HepG2 (cell line): ENCODE results near the gene SIK2. TPM values are rescaled to one million over a fixed set of nuclear protein-coding genes. Genes with fewer than 3 reads are reported as not detected.

Experiments used
- ARID3A ChIP-seq: IDR thresholded peaks from 2 replicates; pipeline ENCODE4 v1.6.1; 2012; ENCODE audit warnings: low read depth, low read length, improper control_type of control experiment
- ARNTL ChIP-seq: sonication (generic); formaldehyde crosslinking; IDR thresholded peaks from 2 replicates; pipeline ENCODE4 v1.4.0; 2020; ENCODE audit warnings: mild to moderate bottlenecking, missing genetic modification reagents
- BCL6 ChIP-seq: IDR thresholded peaks from 2 replicates; pipeline ENCODE4 v1.6.1; 2016; ENCODE audit warnings: missing genetic modification reagents, missing compliant biosample characterization
- KDM5A ChIP-seq: fragments of 200-600 bp; sonication (generic); IDR thresholded peaks from 2 replicates; pipeline ENCODE4 v1.7.0; 2018; ENCODE audit warnings: antibody characterized with exemption, mild to moderate bottlenecking, low read length, borderline replicate concordance
- MED1 ChIP-seq: sonication (generic); formaldehyde crosslinking; IDR thresholded peaks from 2 replicates; pipeline ENCODE4 v1.4.0; 2020; ENCODE audit warnings: missing genetic modification reagents
- MTA1 ChIP-seq: sonication (generic); formaldehyde crosslinking; IDR thresholded peaks from 2 replicates; pipeline ENCODE4 v1.4.0; 2020; ENCODE audit warnings: missing genetic modification reagents, mild to moderate bottlenecking, borderline replicate concordance
- SAFB2 ChIP-seq: sonication (generic); formaldehyde crosslinking; IDR thresholded peaks from 2 replicates; pipeline ENCODE4 v1.5.1; 2020; ENCODE audit warnings: missing genetic modification reagents, low read depth, mild to moderate bottlenecking, borderline replicate concordance
- SIN3B ChIP-seq: fragments of 150-350 bp; IDR thresholded peaks from 2 replicates; pipeline ENCODE4 v1.6.1; 2014; ENCODE audit warnings: low read length
- SMAD1 ChIP-seq: sonication (generic); formaldehyde crosslinking; IDR thresholded peaks from 2 replicates; pipeline ENCODE4 v1.4.0; 2020; ENCODE audit warnings: missing genetic modification reagents, low read depth, mild to moderate bottlenecking, borderline replicate concordance
- SOX13 ChIP-seq, 3 experiments: fragments of 450-650 bp in 1 of 3; sonication (generic) in 1 of 3; formaldehyde crosslinking in 1 of 3; IDR thresholded peaks in 2 of 3; conservative IDR thresholded peaks in 1 of 3; 2 replicates each; pipeline versions ENCODE4 v1.5.0 to v1.6.1; 2016 to 2020; ENCODE audit warnings: antibody characterized with exemption in 1 of 3, mild to moderate bottlenecking in 1 of 3, missing compliant biosample characterization in 1 of 3, missing genetic modification reagents in 1 of 3, moderate library complexity in 1 of 3
- TRIM22 ChIP-seq: fragments of 450-650 bp; IDR thresholded peaks from 2 replicates; pipeline ENCODE4 v1.6.1; 2017
- ZNF558 ChIP-seq: sonication (generic); formaldehyde crosslinking; IDR thresholded peaks from 2 replicates; pipeline ENCODE4 v1.9.0; 2022; ENCODE audit warnings: mild to moderate bottlenecking, missing genetic modification reagents, borderline replicate concordance
- ZNF607 ChIP-seq: sonication (generic); formaldehyde crosslinking; IDR thresholded peaks from 2 replicates; pipeline ENCODE4 v1.5.1; 2020; ENCODE audit warnings: missing genetic modification reagents, mild to moderate bottlenecking, borderline replicate concordance
- ZNF660 ChIP-seq: sonication (generic); formaldehyde crosslinking; IDR thresholded peaks from 2 replicates; pipeline ENCODE4 v1.5.1; 2020; ENCODE audit warnings: mild to moderate bottlenecking, low read depth, missing genetic modification reagents, borderline replicate concordance
- ZNF776 ChIP-seq: sonication (generic); formaldehyde crosslinking; IDR thresholded peaks from 2 replicates; pipeline ENCODE4 v1.4.0; 2020; ENCODE audit warnings: mild to moderate bottlenecking, missing genetic modification reagents
- ZNF784 ChIP-seq: sonication (generic); formaldehyde crosslinking; IDR thresholded peaks from 2 replicates; pipeline ENCODE4 v1.5.1; 2020; ENCODE audit warnings: missing genetic modification reagents, mild to moderate bottlenecking, borderline replicate concordance
- polyA plus RNA-seq, 8 experiments: library from polyadenylated mRNA; depleted of rRNA in 3 of 8; stranded (reverse) in 7 of 8; unstranded in 1 of 8; fragments of >200 nt; fragmentation: Illumina TruSeq in 4 of 8; extraction: Trizol in 4 of 8; gene quantifications; 2 replicates each; pipeline versions ENCODE4 v1.2.1 to v1.2.3, GENCODE V29; 2011 to 2016; ENCODE audit warnings: low read depth in 4 of 8, missing spikeins in 1 of 8, mixed read lengths in 1 of 8; ENCODE audit not compliant: insufficient read depth in 1 of 8
- total RNA-seq, 5 experiments: library from RNA; depleted of rRNA; stranded (reverse); fragments of >200 nt; fragmentation: Illumina TruSeq; extraction: Trizol; gene quantifications; 2 replicates each; pipeline ENCODE4 v1.2.3, GENCODE V29; 2016; ENCODE audit warnings: low read depth in 1 of 5
- TF ChIP-seq, protein P1 (sequence below): sonication (generic); formaldehyde crosslinking; IDR thresholded peaks from 2 replicates; pipeline ENCODE4; 2020; ENCODE audit warnings: missing genetic modification reagents, mild to moderate bottlenecking, borderline replicate concordance
- TF ChIP-seq, protein P2 (sequence below): sonication (generic); formaldehyde crosslinking; IDR thresholded peaks from 2 replicates; pipeline ENCODE4 v1.8.1; 2022; ENCODE audit warnings: mild to moderate bottlenecking, missing genetic modification reagents
- TF ChIP-seq, protein P3 (sequence below): sonication (generic); formaldehyde crosslinking; IDR thresholded peaks from 2 replicates; pipeline ENCODE4 v1.4.0; 2020; ENCODE audit warnings: missing genetic modification reagents

SIK2 gene
- total and polyA plus RNA-seq, 2 of the 13 experiments (the other 11 are each of a cell fraction or from before 2014, with no cell fraction given) = 8.1 to 15.4 TPM

DNA sequence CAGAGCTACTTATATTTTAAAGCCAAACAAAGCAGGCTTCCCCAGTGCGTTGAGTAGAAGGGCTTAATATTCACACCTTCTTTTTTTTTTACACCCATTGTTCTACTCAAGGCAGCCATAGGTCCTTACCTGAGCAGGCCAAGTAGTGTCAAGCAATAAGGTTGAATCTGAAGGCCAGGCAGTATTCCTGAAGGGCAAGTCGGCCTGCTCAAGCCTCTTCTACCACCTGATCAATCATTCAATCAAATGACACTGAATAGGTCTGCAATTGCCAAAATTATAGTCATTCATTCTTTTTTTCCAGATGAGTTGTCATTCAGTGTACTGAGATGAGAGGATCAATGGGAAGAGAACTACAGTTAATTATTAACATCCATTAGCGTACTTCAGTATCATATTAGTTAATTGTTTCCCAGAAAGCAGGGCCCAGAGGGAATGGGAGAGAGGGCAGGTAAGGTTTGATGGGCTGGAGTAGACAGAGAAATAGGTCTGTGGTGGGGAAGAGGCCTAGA lies 175.9 kb downstream of the SIK2 start (continued):
- TF ChIP-seq, protein P1, sequence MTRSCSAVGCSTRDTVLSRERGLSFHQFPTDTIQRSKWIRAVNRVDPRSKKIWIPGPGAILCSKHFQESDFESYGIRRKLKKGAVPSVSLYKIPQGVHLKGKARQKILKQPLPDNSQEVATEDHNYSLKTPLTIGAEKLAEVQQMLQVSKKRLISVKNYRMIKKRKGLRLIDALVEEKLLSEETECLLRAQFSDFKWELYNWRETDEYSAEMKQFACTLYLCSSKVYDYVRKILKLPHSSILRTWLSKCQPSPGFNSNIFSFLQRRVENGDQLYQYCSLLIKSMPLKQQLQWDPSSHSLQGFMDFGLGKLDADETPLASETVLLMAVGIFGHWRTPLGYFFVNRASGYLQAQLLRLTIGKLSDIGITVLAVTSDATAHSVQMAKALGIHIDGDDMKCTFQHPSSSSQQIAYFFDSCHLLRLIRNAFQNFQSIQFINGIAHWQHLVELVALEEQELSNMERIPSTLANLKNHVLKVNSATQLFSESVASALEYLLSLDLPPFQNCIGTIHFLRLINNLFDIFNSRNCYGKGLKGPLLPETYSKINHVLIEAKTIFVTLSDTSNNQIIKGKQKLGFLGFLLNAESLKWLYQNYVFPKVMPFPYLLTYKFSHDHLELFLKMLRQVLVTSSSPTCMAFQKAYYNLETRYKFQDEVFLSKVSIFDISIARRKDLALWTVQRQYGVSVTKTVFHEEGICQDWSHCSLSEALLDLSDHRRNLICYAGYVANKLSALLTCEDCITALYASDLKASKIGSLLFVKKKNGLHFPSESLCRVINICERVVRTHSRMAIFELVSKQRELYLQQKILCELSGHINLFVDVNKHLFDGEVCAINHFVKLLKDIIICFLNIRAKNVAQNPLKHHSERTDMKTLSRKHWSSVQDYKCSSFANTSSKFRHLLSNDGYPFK = no peak
- TF ChIP-seq ZNF660 (CRISPR knock-in tag) = no peak
- peak; percentile 91 for TF ChIP-seq BCL6 (CRISPR knock-in tag)
- peak; percentile 20; the same call in 1 of the 2 replicates for TF ChIP-seq ZNF607 (CRISPR knock-in tag)
- no peak for TF ChIP-seq SAFB2 (CRISPR knock-in tag)
- TF ChIP-seq KDM5A = no peak
- TF ChIP-seq, protein P2, sequence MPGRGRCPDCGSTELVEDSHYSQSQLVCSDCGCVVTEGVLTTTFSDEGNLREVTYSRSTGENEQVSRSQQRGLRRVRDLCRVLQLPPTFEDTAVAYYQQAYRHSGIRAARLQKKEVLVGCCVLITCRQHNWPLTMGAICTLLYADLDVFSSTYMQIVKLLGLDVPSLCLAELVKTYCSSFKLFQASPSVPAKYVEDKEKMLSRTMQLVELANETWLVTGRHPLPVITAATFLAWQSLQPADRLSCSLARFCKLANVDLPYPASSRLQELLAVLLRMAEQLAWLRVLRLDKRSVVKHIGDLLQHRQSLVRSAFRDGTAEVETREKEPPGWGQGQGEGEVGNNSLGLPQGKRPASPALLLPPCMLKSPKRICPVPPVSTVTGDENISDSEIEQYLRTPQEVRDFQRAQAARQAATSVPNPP (CRISPR knock-in tag) = no peak
- TF ChIP-seq ARNTL = 0 out of 2 replicates have a peak, but pooled peaks have one; percentile 30
- TF ChIP-seq TRIM22 = no peak
- TF ChIP-seq MTA1 (CRISPR knock-in tag) = no peak
- TF ChIP-seq ZNF784 = no peak
- TF ChIP-seq MED1 (CRISPR knock-in tag) = no peak; the same call in 1 of the 2 replicates
- TF ChIP-seq ZNF776 (CRISPR knock-in tag) = no peak
- TF ChIP-seq SMAD1 (CRISPR knock-in tag) = no peak
- TF ChIP-seq SOX13 (IDR thresholded peaks at IDR 0.05) = no peak
- TF ChIP-seq SOX13 (CRISPR knock-in tag; conservative IDR thresholded peaks at IDR 0.05 in 1 of 2, IDR thresholded peaks at IDR 0.05 in 1 of 2) = peak in 1 of 2 experiments; percentile 58; a peak in 2 of 4 replicates
- TF ChIP-seq ZNF558 (CRISPR knock-in tag) = no peak
- TF ChIP-seq ARID3A = peak; percentile 31; the same call in 1 of the 2 replicates
- TF ChIP-seq SIN3B = no peak
- TF ChIP-seq, protein P3, sequence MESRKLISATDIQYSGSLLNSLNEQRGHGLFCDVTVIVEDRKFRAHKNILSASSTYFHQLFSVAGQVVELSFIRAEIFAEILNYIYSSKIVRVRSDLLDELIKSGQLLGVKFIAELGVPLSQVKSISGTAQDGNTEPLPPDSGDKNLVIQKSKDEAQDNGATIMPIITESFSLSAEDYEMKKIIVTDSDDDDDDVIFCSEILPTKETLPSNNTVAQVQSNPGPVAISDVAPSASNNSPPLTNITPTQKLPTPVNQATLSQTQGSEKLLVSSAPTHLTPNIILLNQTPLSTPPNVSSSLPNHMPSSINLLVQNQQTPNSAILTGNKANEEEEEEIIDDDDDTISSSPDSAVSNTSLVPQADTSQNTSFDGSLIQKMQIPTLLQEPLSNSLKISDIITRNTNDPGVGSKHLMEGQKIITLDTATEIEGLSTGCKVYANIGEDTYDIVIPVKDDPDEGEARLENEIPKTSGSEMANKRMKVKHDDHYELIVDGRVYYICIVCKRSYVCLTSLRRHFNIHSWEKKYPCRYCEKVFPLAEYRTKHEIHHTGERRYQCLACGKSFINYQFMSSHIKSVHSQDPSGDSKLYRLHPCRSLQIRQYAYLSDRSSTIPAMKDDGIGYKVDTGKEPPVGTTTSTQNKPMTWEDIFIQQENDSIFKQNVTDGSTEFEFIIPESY = no peak
